Activated CD8-positive, alpha-beta memory T cell treated with anti-CD3 and anti-CD28 coated beads, Interleukin-2, amount 50 U/mL, for 4 hours (primary cell): Measurements from ENCODE around the gene EEPD1.

ENCODE experiments used
- DNase-seq: peaks from one replicate; pipeline ENCODE4 v3.0.0-alpha.2; 2020

Gene EEPD1

GRCh38 chr7:36192053-36192824 lies 39.2 kb downstream of the EEPD1 start:
- no peak for DNase-seq

- DNase-seq = no peak
These were observed 39.8 kb downstream of the EEPD1 start for GRCh38 chr7:36192877-36193276.

- no peak for DNase-seq
These were observed 45.8 kb downstream of the EEPD1 start for GRCh38 chr7:36198854-36199266.

- DNase-seq = no peak
These were observed 46.3 kb downstream of the EEPD1 start for GRCh38 chr7:36199329-36199728.

- no peak for DNase-seq
These were observed 48.2 kb downstream of the EEPD1 start for GRCh38 chr7:36201122-36201723.

GRCh38 chr7:36202398-36202797 lies 49.3 kb downstream of the EEPD1 start:
- no peak for DNase-seq

GRCh38 chr7:36203071-36203790 lies 50.2 kb downstream of the EEPD1 start:
- no peak for DNase-seq

- no peak for DNase-seq
These were observed 51.1 kb downstream of the EEPD1 start for GRCh38 chr7:36204044-36204663.

- DNase-seq = no peak
These were observed 52.0 kb downstream of the EEPD1 start for GRCh38 chr7:36204929-36205635.

- DNase-seq = no peak
These were observed 52.7 kb downstream of the EEPD1 start for GRCh38 chr7:36205803-36206202.

GRCh38 chr7:36207451-36208291 lies 54.6 kb downstream of the EEPD1 start:
- peak; percentile 27 for DNase-seq

GRCh38 chr7:36208426-36208825 lies 55.4 kb downstream of the EEPD1 start:
- no peak for DNase-seq

GRCh38 chr7:36208997-36209813 lies 56.2 kb downstream of the EEPD1 start:
- DNase-seq = no peak

GRCh38 chr7:36209814-36210183 lies 56.7 kb downstream of the EEPD1 start:
- no peak for DNase-seq

GRCh38 chr7:36210291-36210922 lies 57.4 kb downstream of the EEPD1 start:
- DNase-seq = no peak

GRCh38 chr7:36214608-36215456 lies 61.8 kb downstream of the EEPD1 start:
- no peak for DNase-seq

- no peak for DNase-seq
These were observed 62.4 kb downstream of the EEPD1 start for GRCh38 chr7:36215457-36215765.

- no peak for DNase-seq
These were observed 63.1 kb downstream of the EEPD1 start for GRCh38 chr7:36216063-36216684.
